MM.1S (cell line): ENCODE measurements around the gene CLDN7.

Experiments
- DNase-seq: peaks from one replicate; pipeline ENCODE4 v3.0.0-alpha.2; 2015
- H2AFZ ChIP-seq: fragments of 300-600 bp; sonication (generic); 2 replicates; pipeline ENCODE4 v1.6.0; 2016; ENCODE audit warnings: antibody characterized with exemption, low read length
- H3F3A ChIP-seq: fragments of 300-600 bp; sonication (generic); 2 replicates; pipeline ENCODE4 v1.6.1; 2016; ENCODE audit warnings: mild to moderate bottlenecking, antibody characterized with exemption, low read length, moderate library complexity, mixed read lengths; ENCODE audit not compliant: insufficient read depth
- H3K27ac ChIP-seq: fragments of 300-600 bp; sonication (generic); 2 replicates; pipeline ENCODE4 v1.5.1; 2016; ENCODE audit warnings: mild to moderate bottlenecking, low read length
- H3K27me3 ChIP-seq: fragments of 300-600 bp; sonication (generic); replicated peaks from 2 replicates; pipeline ENCODE4 v1.6.0; 2016; ENCODE audit warnings: low read length; ENCODE audit not compliant: insufficient read depth
- H3K36me3 ChIP-seq: fragments of 300-600 bp; sonication (generic); replicated peaks from 2 replicates; pipeline ENCODE4 v1.6.1; 2016; ENCODE audit warnings: mild to moderate bottlenecking, low read length, mixed read lengths; ENCODE audit not compliant: insufficient read depth
- H3K4me1 ChIP-seq: fragments of 300-600 bp; sonication (generic); 2 replicates; pipeline ENCODE4 v1.6.1; 2016; ENCODE audit warnings: low read length, mixed read lengths
- H3K4me2 ChIP-seq: fragments of 300-600 bp; sonication (generic); 2 replicates; pipeline ENCODE4 v1.6.0; 2016; ENCODE audit warnings: low read depth, low read length
- H3K4me3 ChIP-seq: fragments of 300-600 bp; sonication (generic); 2 replicates; pipeline ENCODE4 v1.5.1; 2016; ENCODE audit warnings: low read length, mixed read lengths
- H3K79me2 ChIP-seq: fragments of 300-600 bp; sonication (generic); 2 replicates; pipeline ENCODE4 v1.6.1; 2016; ENCODE audit warnings: mixed run types, low read length, mixed read lengths
- H3K9ac ChIP-seq: fragments of 300-600 bp; sonication (generic); 2 replicates; pipeline ENCODE4 v1.6.1; 2016; ENCODE audit warnings: low read length, mixed read lengths
- H3K9me2 ChIP-seq: fragments of 300-600 bp; sonication (generic); replicated peaks from 2 replicates; pipeline ENCODE4 v1.6.1; 2016; ENCODE audit warnings: mild to moderate bottlenecking, low read length, mixed read lengths; ENCODE audit not compliant: insufficient read depth
- H3K9me3 ChIP-seq: fragments of 300-600 bp; sonication (generic); replicated peaks from 2 replicates; pipeline ENCODE4 v1.6.1; 2016; ENCODE audit warnings: mild to moderate bottlenecking, low read length, mixed read lengths; ENCODE audit not compliant: insufficient read depth
- H4K20me1 ChIP-seq: fragments of 300-600 bp; sonication (generic); 2 replicates; pipeline ENCODE4 v1.6.1; 2016; ENCODE audit warnings: mild to moderate bottlenecking, low read length, moderate library complexity, mixed read lengths; ENCODE audit not compliant: insufficient read depth
- EZH2 ChIP-seq: fragments of 300-600 bp; sonication (generic); optimal IDR thresholded peaks from 2 replicates; pipeline ENCODE3; 2017; ENCODE audit warnings: low read depth, mild to moderate bottlenecking, antibody characterized with exemption, low read length, mixed read lengths
- EZH2phosphoT487 ChIP-seq: fragments of 300-600 bp; sonication (generic); IDR thresholded peaks from 2 replicates; pipeline ENCODE4 v1.6.1; 2018; ENCODE audit warnings: antibody characterized with exemption, low read length
- TF ChIP-seq, protein P1 (sequence below): fragments of 300-600 bp; sonication (generic); IDR thresholded peaks from 2 replicates; pipeline ENCODE4 v1.5.1; 2016; ENCODE audit warnings: antibody characterized with exemption, low read length, mixed read lengths

Gene CLDN7

DNA sequence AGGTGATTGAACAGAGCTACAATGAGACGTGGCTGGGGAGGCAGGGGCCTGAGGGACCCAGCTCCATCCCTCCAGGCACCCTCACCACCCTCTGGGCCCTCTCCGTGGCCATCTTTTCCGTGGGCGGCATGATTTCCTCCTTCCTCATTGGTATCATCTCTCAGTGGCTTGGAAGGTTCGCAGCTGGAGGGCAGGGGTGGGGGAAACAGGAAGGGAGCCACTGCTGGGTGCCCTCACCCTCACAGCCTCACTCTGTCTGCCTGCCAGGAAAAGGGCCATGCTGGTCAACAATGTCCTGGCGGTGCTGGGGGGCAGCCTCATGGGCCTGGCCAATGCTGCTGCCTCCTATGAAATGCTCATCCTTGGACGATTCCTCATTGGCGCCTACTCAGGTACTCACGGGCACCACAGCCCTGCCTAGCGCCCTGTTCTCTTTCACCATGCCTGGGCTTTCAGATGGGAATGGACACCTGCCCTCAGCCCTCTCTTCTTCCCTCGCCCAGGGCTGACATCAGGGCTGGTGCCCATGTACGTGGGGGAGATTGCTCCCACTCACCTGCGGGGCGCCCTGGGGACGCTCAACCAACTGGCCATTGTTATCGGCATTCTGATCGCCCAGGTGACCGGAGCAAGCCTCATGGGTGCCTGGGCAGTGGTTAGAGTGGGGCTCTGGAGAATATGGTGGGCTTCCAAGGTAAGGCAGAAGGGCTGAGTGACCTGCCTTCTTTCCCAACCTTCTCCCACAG is 21.4 kb upstream of the CLDN7 start:
- Histone ChIP-seq H3K27me3 (peaks cover 85% of the 10 kb centered on the region), H3K4me3 (no peak overlapping the region), H3K36me3 (no peaks in the 10 kb centered on the region), H3K9me3 (no peaks in the 10 kb centered on the region), H3K4me2 (no peak overlapping the region), H4K20me1 (no peaks in the 10 kb centered on the region), H2AFZ (no peak overlapping the region), H3K9ac (no peak overlapping the region), H3K27ac (no peak overlapping the region), H3K79me2 (no peaks in the 10 kb centered on the region), H3K9me2 (no peaks in the 10 kb centered on the region), H3F3A (peaks cover 8% of the 10 kb centered on the region), H3K4me1 (peaks cover 10% of the 10 kb centered on the region)
- DNase-seq, result no peak
- TF ChIP-seq EZH2 (no peak), EZH2phosphoT487 (no peak)
- TF ChIP-seq, protein P1, sequence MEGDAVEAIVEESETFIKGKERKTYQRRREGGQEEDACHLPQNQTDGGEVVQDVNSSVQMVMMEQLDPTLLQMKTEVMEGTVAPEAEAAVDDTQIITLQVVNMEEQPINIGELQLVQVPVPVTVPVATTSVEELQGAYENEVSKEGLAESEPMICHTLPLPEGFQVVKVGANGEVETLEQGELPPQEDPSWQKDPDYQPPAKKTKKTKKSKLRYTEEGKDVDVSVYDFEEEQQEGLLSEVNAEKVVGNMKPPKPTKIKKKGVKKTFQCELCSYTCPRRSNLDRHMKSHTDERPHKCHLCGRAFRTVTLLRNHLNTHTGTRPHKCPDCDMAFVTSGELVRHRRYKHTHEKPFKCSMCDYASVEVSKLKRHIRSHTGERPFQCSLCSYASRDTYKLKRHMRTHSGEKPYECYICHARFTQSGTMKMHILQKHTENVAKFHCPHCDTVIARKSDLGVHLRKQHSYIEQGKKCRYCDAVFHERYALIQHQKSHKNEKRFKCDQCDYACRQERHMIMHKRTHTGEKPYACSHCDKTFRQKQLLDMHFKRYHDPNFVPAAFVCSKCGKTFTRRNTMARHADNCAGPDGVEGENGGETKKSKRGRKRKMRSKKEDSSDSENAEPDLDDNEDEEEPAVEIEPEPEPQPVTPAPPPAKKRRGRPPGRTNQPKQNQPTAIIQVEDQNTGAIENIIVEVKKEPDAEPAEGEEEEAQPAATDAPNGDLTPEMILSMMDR, result no peak

DNA sequence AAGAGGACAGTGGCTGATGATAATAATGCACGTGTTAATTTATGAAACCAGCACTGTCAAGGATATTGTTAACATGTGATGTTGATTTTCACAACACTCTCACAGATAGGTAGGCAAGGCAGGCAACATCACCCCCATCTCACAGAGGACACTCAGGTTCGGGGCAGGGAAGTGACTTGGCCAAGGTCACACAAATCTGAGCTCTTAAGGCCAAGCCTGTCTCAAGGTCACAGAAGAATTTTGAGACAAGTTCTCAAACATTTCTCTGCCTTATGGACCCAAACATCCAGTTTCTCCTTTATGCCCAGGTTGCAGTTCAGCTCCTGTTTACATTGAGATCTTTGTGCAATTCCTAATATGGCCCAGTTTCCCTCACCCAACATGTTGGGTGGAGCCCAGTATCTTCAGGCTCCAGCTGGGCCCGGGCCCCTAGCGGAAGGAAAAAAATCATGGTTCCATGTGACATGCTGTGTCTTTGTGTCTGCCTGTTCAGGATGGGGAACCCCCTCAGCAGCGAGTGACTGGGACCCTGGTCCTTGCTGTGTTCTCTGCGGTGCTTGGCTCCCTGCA is 20.6 kb upstream of the CLDN7 start:
- TF ChIP-seq EZH2phosphoT487 (no peak), EZH2 (no peak)
- TF ChIP-seq, protein P1, result no peak
- H3K9ac ChIP-seq, result no peak overlapping the region
- no peak overlapping the region for H3K4me3 ChIP-seq
- peaks cover 8% of the 10 kb centered on the region for H3F3A ChIP-seq
- no peaks in the 10 kb centered on the region for H3K9me3 ChIP-seq
- no peaks in the 10 kb centered on the region for H4K20me1 ChIP-seq
- peaks cover 78% of the 10 kb centered on the region for H3K27me3 ChIP-seq
- H3K79me2 ChIP-seq, result no peaks in the 10 kb centered on the region
- peaks cover 10% of the 10 kb centered on the region for H3K4me1 ChIP-seq
- no peak overlapping the region for H3K4me2 ChIP-seq
- no peak overlapping the region for H2AFZ ChIP-seq
- no peaks in the 10 kb centered on the region for H3K9me2 ChIP-seq
- no peak overlapping the region for H3K27ac ChIP-seq
- no peaks in the 10 kb centered on the region for H3K36me3 ChIP-seq
- DNase-seq, result no peak

DNA sequence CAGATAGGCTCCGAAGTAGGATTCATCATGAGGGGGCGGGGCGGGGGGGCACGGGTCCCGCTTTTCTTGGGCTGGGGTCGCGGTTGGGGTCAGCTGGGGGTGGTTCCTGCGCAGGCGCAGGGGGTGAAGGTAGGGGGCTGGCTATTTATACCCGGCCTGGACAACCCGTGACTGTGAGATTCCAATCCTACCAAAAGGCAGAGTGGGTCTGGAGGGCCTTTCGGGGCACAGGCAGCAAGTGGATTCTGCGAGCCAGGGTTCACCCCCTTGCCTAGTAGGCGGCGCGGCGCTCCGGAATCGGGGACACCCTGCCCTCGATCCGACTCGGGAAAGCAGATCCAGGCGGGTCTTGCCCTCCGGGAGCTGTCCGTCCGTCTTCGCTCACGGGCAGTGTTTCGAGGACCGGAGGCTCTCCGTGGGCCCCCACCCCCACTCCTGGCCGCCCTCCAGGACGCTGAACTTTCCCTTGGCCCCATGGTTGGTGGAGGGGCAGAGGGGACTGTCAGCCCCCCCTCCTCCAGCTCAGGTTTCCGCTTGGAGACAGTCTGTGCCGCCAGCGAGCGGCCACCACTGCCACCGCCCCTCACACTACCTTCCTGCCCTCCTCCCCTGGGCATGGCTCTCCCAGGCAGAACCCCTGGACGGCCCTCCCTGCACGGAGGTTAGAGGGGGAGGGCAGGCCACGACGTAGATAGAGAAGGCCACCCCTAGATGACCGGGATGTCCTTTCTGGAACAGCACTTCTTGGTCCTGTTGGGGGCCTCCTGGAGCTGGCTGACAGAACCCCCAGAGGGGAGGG is 19.9 kb upstream of the CLDN7 start:
- Histone ChIP-seq H3K27me3 (peaks cover 78% of the 10 kb centered on the region), H3K4me2 (peak overlapping the region; percentile 97), H2AFZ (peak overlapping the region; percentile 85; the same call in 1 of the 2 replicates), H3K9ac (no peak overlapping the region), H3K79me2 (no peaks in the 10 kb centered on the region), H3K4me3 (peak overlapping the region; percentile 65), H3K27ac (no peak overlapping the region), H3K9me3 (no peaks in the 10 kb centered on the region), H4K20me1 (no peaks in the 10 kb centered on the region), H3K36me3 (no peaks in the 10 kb centered on the region), H3F3A (peaks cover 8% of the 10 kb centered on the region), H3K4me1 (peaks cover 10% of the 10 kb centered on the region), H3K9me2 (no peaks in the 10 kb centered on the region)
- no peak for TF ChIP-seq EZH2
- no peak for TF ChIP-seq EZH2phosphoT487
- TF ChIP-seq, protein P1, result no peak
- no peak for DNase-seq
